HUES64 (cell line): Measurements from ENCODE around the gene STK32A.
A peak's percentile ranks its signal among the peaks of the same experiment; 100 is the strongest.

Experiments used
- H3K27ac ChIP-seq: 2 replicates; pipeline ENCODE4 v1.7.0; 2013; ENCODE audit warnings: low read depth, low read length, inconsistent platforms
- H3K27me3 ChIP-seq: 2 replicates; pipeline ENCODE4 v1.6.1; 2013; ENCODE audit warnings: mild to moderate bottlenecking, low read length; ENCODE audit not compliant: insufficient read depth
- H3K36me3 ChIP-seq: 2 replicates; pipeline ENCODE4 v1.6.1; 2013; ENCODE audit warnings: mild to moderate bottlenecking, low read length; ENCODE audit not compliant: insufficient read depth
- H3K4me1 ChIP-seq: 2 replicates; pipeline ENCODE4 v1.6.1; 2013; ENCODE audit warnings: mild to moderate bottlenecking, low read length, moderate library complexity; ENCODE audit not compliant: insufficient read depth
- H3K4me3 ChIP-seq: 2 replicates; pipeline ENCODE4 v1.5.1; 2013; ENCODE audit warnings: mild to moderate bottlenecking, low read length, moderate library complexity
- H3K9ac ChIP-seq: 2 replicates; pipeline ENCODE4 v1.6.1; 2013; ENCODE audit warnings: mild to moderate bottlenecking, low read depth, low read length
- H3K9me3 ChIP-seq: 2 replicates; pipeline ENCODE4 v1.6.1; 2013; ENCODE audit warnings: low read depth, low read length; ENCODE audit not compliant: insufficient read depth
- WGBS: fragments of 150-250, 120-280 bp; methylation state at CpG from one replicate; pipeline ENCODE4 v1.1.7; 2013; ENCODE audit warnings: missing lambda C conversion rate; 5-methylcytosine and 5-hydroxymethylcytosine counted together

The STK32A gene

GRCh38 chr5:147309621-147310020, 74.8 kb downstream of the STK32A start:
- Histone ChIP-seq H3K4me1 (peaks cover 3% of the 10 kb centered on the region; the same call in 1 of the 2 replicates), H3K27me3 (no peaks in the 10 kb centered on the region), H3K9ac (no peak overlapping the region), H3K4me3 (no peak overlapping the region), H3K9me3 (no peaks in the 10 kb centered on the region), H3K27ac (no peak overlapping the region), H3K36me3 (no peaks in the 10 kb centered on the region)
- 83% methylated on average over 2 of the region's 4 CpGs for WGBS

- no peak overlapping the region for H3K4me3 ChIP-seq
- no peak overlapping the region for H3K9ac ChIP-seq
- no peaks in the 10 kb centered on the region for H3K9me3 ChIP-seq
- WGBS = 83% methylated on average over 10 of the region's 10 CpGs
- no peaks in the 10 kb centered on the region for H3K36me3 ChIP-seq
- no peaks in the 10 kb centered on the region for H3K27me3 ChIP-seq
- no peak overlapping the region for H3K27ac ChIP-seq
- H3K4me1 ChIP-seq = peaks cover 3% of the 10 kb centered on the region; the same call in 1 of the 2 replicates
Observed at GRCh38 chr5:147310059-147310704, 75.4 kb downstream of the STK32A start.

GRCh38 chr5:147317978-147318684, 83.3 kb downstream of the STK32A start:
- H3K27ac ChIP-seq = no peak overlapping the region
- H3K4me1 ChIP-seq = no peaks in the 10 kb centered on the region
- no peak overlapping the region for H3K9ac ChIP-seq
- no peaks in the 10 kb centered on the region for H3K9me3 ChIP-seq
- no peaks in the 10 kb centered on the region for H3K36me3 ChIP-seq
- H3K27me3 ChIP-seq = no peaks in the 10 kb centered on the region
- 93% methylated on average over 4 of the region's 7 CpGs for WGBS
- no peak overlapping the region for H3K4me3 ChIP-seq

GRCh38 chr5:147321569-147321968, 86.7 kb downstream of the STK32A start:
- Histone ChIP-seq H3K4me3 (no peak overlapping the region), H3K9ac (no peak overlapping the region)
- WGBS = 100% methylated on average over 1 of the region's 1 CpG

GRCh38 chr5:147327421-147327820, 92.6 kb downstream of the STK32A start:
- Histone ChIP-seq H3K4me3 (no peak overlapping the region), H3K36me3 (no peaks in the 10 kb centered on the region), H3K27ac (no peak overlapping the region), H3K9ac (no peak overlapping the region), H3K9me3 (no peaks in the 10 kb centered on the region), H3K27me3 (no peaks in the 10 kb centered on the region), H3K4me1 (peaks cover 3% of the 10 kb centered on the region)
- whole genome bisulfite sequencing = 93% methylated on average over 3 of the region's 4 CpGs

More at GRCh38 chr5:147321569-147321968, 86.7 kb downstream of the STK32A start:
- no peaks in the 10 kb centered on the region for H3K4me1 ChIP-seq
- H3K27me3 ChIP-seq = no peaks in the 10 kb centered on the region
- no peak overlapping the region for H3K27ac ChIP-seq
- H3K9me3 ChIP-seq = no peaks in the 10 kb centered on the region
- H3K36me3 ChIP-seq = no peaks in the 10 kb centered on the region

- WGBS = 96% methylated on average over 2 of the region's 2 CpGs
- peaks cover 8% of the 10 kb centered on the region for H3K4me1 ChIP-seq
- no peaks in the 10 kb centered on the region for H3K27me3 ChIP-seq
- H3K36me3 ChIP-seq = no peaks in the 10 kb centered on the region
- no peak overlapping the region for H3K4me3 ChIP-seq
- no peaks in the 10 kb centered on the region for H3K9me3 ChIP-seq
- H3K9ac ChIP-seq = no peak overlapping the region
- H3K27ac ChIP-seq = no peak overlapping the region
Observed at GRCh38 chr5:147327905-147328304, 93.1 kb downstream of the STK32A start.

- Histone ChIP-seq H3K4me3 (no peak overlapping the region), H3K4me1 (peaks cover 26% of the 10 kb centered on the region), H3K36me3 (no peaks in the 10 kb centered on the region), H3K9ac (no peak overlapping the region), H3K9me3 (no peaks in the 10 kb centered on the region), H3K27ac (no peak overlapping the region), H3K27me3 (no peaks in the 10 kb centered on the region)
- 78% methylated on average over 4 of the region's 4 CpGs for WGBS
Observed at GRCh38 chr5:147332658-147333057, 97.8 kb downstream of the STK32A start.

- WGBS = 84% methylated on average over 4 of the region's 4 CpGs
- Histone ChIP-seq H3K9me3 (0 out of 2 replicates have a peak, but pooled peaks cover 2% of the 10 kb centered on the region), H3K4me1 (peaks cover 26% of the 10 kb centered on the region), H3K9ac (no peak overlapping the region), H3K27ac (0 out of 2 replicates have a peak overlapping the region, but pooled peaks have one; percentile 12), H3K4me3 (no peak overlapping the region), H3K27me3 (no peaks in the 10 kb centered on the region), H3K36me3 (no peaks in the 10 kb centered on the region)
Observed at GRCh38 chr5:147336876-147337275, 102.0 kb downstream of the STK32A start.

GRCh38 chr5:147339313-147339712, 104.5 kb downstream of the STK32A start:
- 93% methylated on average over 4 of the region's 4 CpGs for WGBS
- no peak overlapping the region for H3K27ac ChIP-seq

GRCh38 chr5:147340941-147341340, 106.1 kb downstream of the STK32A start:
- Histone ChIP-seq H3K27ac (no peak overlapping the region), H3K9ac (no peak overlapping the region), H3K4me3 (no peak overlapping the region), H3K4me1 (peaks cover 15% of the 10 kb centered on the region), H3K27me3 (no peaks in the 10 kb centered on the region), H3K9me3 (0 out of 2 replicates have a peak, but pooled peaks cover 2% of the 10 kb centered on the region), H3K36me3 (no peaks in the 10 kb centered on the region)
- 94% methylated on average over 1 of the region's 1 CpG for WGBS

More at GRCh38 chr5:147339313-147339712, 104.5 kb downstream of the STK32A start:
- Histone ChIP-seq H3K9me3 (0 out of 2 replicates have a peak, but pooled peaks cover 2% of the 10 kb centered on the region), H3K4me3 (no peak overlapping the region), H3K36me3 (no peaks in the 10 kb centered on the region), H3K4me1 (peaks cover 15% of the 10 kb centered on the region), H3K9ac (no peak overlapping the region), H3K27me3 (no peaks in the 10 kb centered on the region)

- H3K27me3 ChIP-seq = no peaks in the 10 kb centered on the region
- 0 out of 2 replicates have a peak, but pooled peaks cover 2% of the 10 kb centered on the region for H3K9me3 ChIP-seq
Observed at GRCh38 chr5:147341345-147341744, 106.5 kb downstream of the STK32A start.

More at GRCh38 chr5:147341345-147341744, 106.5 kb downstream of the STK32A start:
- no peaks in the 10 kb centered on the region for H3K36me3 ChIP-seq
- H3K9ac ChIP-seq = no peak overlapping the region
- H3K4me1 ChIP-seq = peaks cover 14% of the 10 kb centered on the region
- H3K4me3 ChIP-seq = no peak overlapping the region
- H3K27ac ChIP-seq = no peak overlapping the region
